Measurements from ENCODE around the gene SPINDOC.
"Not testable (repeated sequence)": the region's sequence is repeated elsewhere in the genome, so short reads cannot be mapped to it uniquely, and the experiment has no call there.

The SPINDOC gene, protein sequence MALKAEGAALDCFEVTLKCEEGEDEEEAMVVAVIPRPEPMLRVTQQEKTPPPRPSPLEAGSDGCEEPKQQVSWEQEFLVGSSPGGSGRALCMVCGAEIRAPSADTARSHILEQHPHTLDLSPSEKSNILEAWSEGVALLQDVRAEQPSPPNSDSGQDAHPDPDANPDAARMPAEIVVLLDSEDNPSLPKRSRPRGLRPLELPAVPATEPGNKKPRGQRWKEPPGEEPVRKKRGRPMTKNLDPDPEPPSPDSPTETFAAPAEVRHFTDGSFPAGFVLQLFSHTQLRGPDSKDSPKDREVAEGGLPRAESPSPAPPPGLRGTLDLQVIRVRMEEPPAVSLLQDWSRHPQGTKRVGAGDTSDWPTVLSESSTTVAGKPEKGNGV

GRCh38 chr11:63813035-63813562, at the start of gene SPINDOC:
Gene SPINDOC, plus strand, starts transcription at chr11:63813456. Its CDS starts 231 bp downstream, at chr11:63813687.
- peak; percentile 64 for DNase-seq

DNA sequence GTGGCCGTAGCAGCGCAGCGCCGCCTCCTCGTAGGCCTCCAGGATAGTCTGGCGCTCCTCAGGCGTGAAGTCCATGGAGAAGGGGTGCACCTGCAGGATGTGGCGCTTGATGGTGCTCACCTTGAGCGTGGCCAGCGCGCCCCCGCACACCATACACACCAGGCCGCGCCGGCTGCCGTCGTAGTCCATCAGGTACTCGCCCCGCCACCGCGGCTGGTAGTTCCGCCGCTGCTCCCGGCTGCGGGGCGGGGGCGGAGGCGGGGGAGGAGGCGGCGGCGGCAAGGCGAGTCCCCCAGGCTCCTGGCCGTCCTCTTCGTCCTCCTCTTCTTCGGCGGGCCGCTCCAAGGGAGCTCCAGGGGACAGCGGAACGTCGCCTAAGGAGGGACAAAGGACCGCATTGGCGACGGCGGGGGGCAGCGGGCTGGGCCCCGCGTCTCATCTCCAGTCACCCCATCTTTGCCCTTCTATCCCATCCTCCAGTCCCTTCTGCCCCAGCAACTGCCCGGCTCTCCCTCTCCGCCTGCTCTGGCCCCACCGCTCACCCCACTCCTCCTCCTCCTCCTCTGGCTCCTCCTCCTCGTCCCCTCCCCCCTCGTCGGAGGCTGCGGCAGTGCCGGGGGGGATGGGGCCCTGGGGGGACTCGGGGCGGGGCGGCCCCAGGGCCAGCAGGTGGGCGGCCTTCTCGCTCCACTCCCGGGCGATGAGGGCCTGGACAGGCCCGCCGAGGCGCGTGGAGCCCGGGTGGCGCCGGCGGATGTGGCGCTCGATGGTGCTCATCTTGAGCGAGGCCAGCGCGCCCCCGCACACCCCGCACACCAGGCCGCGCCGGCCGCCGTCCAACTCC, 49.5 kb upstream of the SPINDOC start:
- no peak for DNase-seq

DNA sequence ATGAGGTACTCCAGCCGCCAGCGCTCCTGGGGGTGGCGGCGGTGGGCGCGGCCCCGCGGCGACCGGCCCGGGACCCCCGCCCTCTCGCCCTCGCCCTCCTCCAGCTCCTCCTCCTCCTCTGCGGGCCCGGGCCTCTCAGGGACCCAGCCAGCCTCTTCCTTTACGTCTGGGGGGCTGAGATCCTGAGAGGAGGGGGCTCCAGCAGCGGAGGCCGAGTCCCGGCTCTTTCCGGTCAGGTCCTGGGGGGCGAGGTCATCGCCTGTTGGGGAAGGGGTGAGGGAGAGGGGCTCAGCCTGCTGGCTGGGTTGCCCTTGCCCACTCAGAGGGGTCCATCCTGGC, 48.9 kb upstream of the SPINDOC start:
- no peak for DNase-seq

GRCh38 chr11:63764679-63765647, 48.3 kb upstream of the SPINDOC start:
- no peak for DNase-seq

DNA sequence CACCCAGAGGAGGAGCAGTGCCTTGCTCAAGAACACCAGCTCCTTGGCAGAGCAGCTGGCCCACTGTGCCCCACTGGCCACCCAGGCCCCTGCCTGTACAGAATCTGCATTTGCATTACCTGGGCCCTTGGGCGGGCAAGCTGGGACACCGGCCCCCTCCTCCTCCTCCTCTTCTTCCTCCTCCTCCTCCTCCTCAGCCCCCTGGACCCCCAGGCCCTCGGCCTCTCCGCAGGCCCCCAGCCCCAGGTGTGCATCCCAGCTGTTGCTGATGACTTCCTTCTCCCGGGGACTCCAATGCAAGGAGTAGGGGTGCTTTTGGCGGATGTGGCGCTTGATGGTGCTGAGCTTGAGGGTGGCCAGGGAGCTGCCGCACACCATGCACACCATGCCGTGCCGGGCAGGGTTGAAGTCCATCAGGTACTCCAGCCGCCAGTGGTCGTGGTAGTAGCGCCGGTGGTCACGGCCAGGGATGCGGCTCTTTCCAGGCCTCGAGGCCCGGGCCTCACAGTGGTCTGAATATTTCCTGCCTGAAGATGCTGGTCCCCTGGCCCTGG, 47.5 kb upstream of the SPINDOC start:
- no peak for DNase-seq

GRCh38 chr11:63766531-63767235, 46.6 kb upstream of the SPINDOC start:
- no peak for DNase-seq

DNA sequence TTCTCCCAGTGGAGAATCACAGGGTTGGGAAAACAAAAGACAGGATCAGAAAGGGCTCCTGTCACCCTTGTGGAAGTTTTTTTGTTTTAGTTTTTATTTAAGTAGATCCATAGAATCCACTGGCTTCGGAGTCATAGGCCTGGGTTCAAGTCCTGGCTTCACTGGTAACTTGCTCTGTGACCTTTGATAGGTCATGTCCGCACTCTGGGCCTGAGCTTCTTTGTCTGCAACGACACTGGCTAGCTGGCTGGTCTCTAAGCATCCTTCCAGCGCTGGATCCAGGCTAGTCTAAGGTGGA, 46.0 kb upstream of the SPINDOC start:
- no peak for DNase-seq

GRCh38 chr11:63767565-63768236, 45.6 kb upstream of the SPINDOC start:
- DNase-seq = peak; percentile 12

DNA sequence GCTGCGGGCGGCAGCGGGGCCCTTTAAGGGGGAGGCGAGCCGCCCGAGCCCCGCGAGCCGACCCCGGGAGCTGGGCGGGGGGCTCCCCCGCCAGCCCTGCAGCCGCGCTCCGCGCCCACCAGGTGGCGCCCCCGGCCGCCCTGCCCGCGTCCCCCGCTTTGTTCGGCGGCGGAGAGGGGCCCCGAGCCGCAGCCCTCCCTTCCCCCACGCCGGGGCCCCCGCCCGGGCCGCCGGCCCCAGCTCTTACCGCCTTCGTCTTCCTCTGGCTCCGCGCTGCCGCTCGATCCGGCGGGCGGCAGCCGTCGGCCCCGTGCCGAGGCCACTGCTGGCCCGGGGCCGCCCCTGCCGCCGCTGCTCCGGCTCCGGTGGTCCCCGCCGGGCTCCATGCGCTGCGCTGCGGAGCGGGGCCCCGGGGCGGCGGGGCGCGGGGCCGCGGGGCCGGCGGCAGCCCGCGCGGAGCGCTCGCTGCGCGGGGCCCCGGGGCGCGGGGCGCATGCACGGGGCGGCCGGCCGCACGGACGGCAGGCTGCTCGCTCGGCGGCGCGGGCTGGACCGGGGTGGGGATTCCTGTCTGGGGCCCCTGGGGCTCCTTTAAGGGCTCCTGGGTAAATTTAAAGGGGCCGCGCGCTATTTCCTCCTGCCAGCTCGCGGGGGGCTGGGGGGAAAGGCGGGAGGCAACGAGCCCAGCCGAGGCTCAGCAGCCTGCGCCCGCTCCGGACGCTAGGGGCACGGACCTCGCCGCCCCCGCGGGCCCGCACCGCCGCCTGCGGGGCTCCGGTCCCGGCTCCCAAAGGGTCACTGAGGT, 44.8 kb upstream of the SPINDOC start, which contains the start of gene ZFTA:
Gene ZFTA, minus strand, starts transcription at position 539 of the 805 bp plus-strand sequence. Its CDS starts 153 bp downstream, at position 386.
- peak; percentile 36 for DNase-seq

DNA sequence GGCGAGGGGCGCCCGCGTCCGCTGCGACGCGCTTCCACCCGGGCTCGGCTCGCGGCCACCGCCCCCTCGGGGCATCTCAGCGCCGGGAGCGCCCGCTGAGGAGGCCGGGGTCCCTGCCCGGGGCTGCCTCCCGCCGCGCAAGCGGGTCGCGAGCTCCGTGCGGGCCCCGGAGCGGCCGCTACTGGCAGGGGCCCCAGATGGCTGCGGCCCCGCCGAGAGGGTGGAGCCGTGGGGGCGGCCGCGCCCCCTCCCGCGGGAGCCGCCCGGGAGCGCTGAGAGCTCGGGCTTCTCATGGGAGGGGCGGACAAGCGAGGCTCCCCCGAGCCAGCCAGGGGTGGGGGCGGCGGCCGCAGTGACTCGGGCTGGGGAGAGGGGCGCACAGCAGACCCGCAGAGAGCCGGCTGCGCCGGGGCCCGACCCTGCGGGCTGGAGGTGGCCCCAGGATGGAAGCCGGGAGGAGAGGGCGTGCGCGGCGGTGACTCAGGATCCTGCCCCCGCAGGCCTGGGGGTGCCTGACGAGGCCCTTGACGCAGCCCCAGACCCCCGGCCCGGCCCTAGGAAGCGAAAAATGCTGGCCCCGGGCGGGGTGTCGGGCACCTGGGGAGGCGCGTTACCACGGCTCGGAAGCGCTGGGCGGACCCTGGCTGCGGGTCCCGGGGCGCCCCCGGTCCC, 44.1 kb upstream of the SPINDOC start:
- peak; percentile 13 for DNase-seq

GRCh38 chr11:63769714-63770455, 43.4 kb upstream of the SPINDOC start:
- no peak for DNase-seq

DNA sequence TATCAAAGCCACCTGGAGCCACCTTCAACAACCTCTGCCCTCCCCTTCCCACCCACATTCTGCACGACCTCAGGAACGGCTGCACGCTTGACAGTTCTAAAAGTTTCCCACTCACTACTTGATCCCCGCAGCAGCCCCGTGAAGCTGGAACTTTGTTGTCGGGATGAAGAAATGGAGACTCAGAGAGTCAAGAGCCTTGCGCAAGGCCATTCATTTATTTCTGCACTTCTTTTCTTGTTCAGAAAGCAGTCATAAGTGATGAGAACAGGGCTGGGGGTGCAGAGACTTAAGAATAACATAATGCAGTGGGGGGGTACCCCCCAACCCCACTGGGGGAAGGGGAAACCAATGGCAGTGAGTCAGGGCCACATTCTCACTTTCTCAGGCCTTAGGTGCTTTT, 42.5 kb upstream of the SPINDOC start:
- DNase-seq = no peak

GRCh38 chr11:63771741-63772318, 41.4 kb upstream of the SPINDOC start:
- DNase-seq = not testable (repeated sequence)

GRCh38 chr11:63775191-63775590, 38.1 kb upstream of the SPINDOC start:
- no peak for DNase-seq

- DNase-seq = no peak
These were observed 34.2 kb upstream of the SPINDOC start for GRCh38 chr11:63779039-63779438.

DNA sequence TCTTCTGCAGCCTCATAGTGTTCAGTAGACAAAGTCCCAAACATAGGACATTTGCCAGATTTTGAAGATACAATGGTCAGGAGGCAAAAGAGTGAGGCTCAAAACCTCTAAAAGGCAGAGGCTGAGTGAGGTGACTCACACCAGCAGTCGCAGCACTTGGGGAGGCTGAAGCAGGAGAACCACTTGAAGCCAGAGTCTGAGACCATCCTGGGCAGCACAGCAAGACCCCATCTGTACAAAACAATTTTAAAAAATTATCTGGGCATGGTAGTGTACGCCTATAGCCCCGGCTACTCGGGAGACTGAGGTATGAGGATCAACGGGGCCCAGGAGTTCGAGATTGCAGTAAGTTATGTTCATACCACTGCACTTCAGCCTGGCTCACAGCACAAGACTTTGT, 30.5 kb upstream of the SPINDOC start:
- no peak for DNase-seq

GRCh38 chr11:63783925-63784592, 29.2 kb upstream of the SPINDOC start:
- no peak for DNase-seq

GRCh38 chr11:63785823-63786222, 27.4 kb upstream of the SPINDOC start:
- no peak for DNase-seq

Measured in activated effector memory CD4-positive, alpha-beta T cell treated with Interleukin-2 at 50 U/mL for 16 hours (primary cell).